ENCODE data around the gene CBX4. TPM values are rescaled to one million over a fixed set of nuclear protein-coding genes. Genes with fewer than 3 reads are reported as not detected.
A peak's percentile ranks its signal among the peaks of the same experiment; 100 is the strongest.

Gene CBX4
- total RNA-seq, 1 donor from 2014 or later: 39.6 TPM

- DNase-seq (ENCODE audit: extremely low spot score, unreplicated experiment): no peak
- Mint-ChIP-seq H3K4me1 (ENCODE audit: unreplicated experiment) (peaks cover 5% of the 10 kb centered on the region), H3K4me3 (no peak overlapping the region), H3K9me3 (no peaks in the 10 kb centered on the region), H3K36me3 (no peaks in the 10 kb centered on the region), H3K27ac (no peak overlapping the region), H3K27me3 (no peaks in the 10 kb centered on the region)
- TF ChIP-seq CTCF (conservative IDR thresholded peaks at IDR 0.05): no peak
These were observed 37.8 kb upstream of the CBX4 start for GRCh38 chr17:79877041-79877440.

- H3K27me3 Mint-ChIP-seq: no peaks in the 10 kb centered on the region
- TF ChIP-seq CTCF (conservative IDR thresholded peaks at IDR 0.05): no peak
- H3K27ac Mint-ChIP-seq: no peak overlapping the region
- peaks cover 5% of the 10 kb centered on the region for H3K4me1 Mint-ChIP-seq (ENCODE audit: unreplicated experiment)
- H3K9me3 Mint-ChIP-seq: no peaks in the 10 kb centered on the region
- no peaks in the 10 kb centered on the region for H3K36me3 Mint-ChIP-seq
- no peak overlapping the region for H3K4me3 Mint-ChIP-seq
- DNase-seq (ENCODE audit: extremely low spot score, unreplicated experiment): no peak
These were observed 36.3 kb upstream of the CBX4 start for GRCh38 chr17:79875511-79875910.

GRCh38 chr17:79874329-79874981, 35.2 kb upstream of the CBX4 start:
- Mint-ChIP-seq H3K36me3 (no peaks in the 10 kb centered on the region), H3K27me3 (no peaks in the 10 kb centered on the region), H3K4me3 (no peak overlapping the region), H3K9me3 (no peaks in the 10 kb centered on the region), H3K4me1 (ENCODE audit: unreplicated experiment) (peaks cover 5% of the 10 kb centered on the region), H3K27ac (no peak overlapping the region)
- TF ChIP-seq CTCF (conservative IDR thresholded peaks at IDR 0.05): peak; percentile 75
- no peak for DNase-seq (ENCODE audit: extremely low spot score, unreplicated experiment)

- TF ChIP-seq CTCF (conservative IDR thresholded peaks at IDR 0.05): no peak
- no peaks in the 10 kb centered on the region for H3K9me3 Mint-ChIP-seq
- H3K27me3 Mint-ChIP-seq: no peaks in the 10 kb centered on the region
- no peak overlapping the region for H3K4me3 Mint-ChIP-seq
- peaks cover 5% of the 10 kb centered on the region for H3K4me1 Mint-ChIP-seq (ENCODE audit: unreplicated experiment)
- no peaks in the 10 kb centered on the region for H3K36me3 Mint-ChIP-seq
- no peak overlapping the region for H3K27ac Mint-ChIP-seq
- DNase-seq (ENCODE audit: extremely low spot score, unreplicated experiment): no peak
These were observed 34.3 kb upstream of the CBX4 start for GRCh38 chr17:79873583-79873982.

GRCh38 chr17:79872762-79873161, 33.5 kb upstream of the CBX4 start:
- no peaks in the 10 kb centered on the region for H3K36me3 Mint-ChIP-seq
- peaks cover 5% of the 10 kb centered on the region for H3K4me1 Mint-ChIP-seq (ENCODE audit: unreplicated experiment)
- H3K27ac Mint-ChIP-seq: no peak overlapping the region
- H3K27me3 Mint-ChIP-seq: no peaks in the 10 kb centered on the region
- no peak overlapping the region for H3K4me3 Mint-ChIP-seq
- no peak for TF ChIP-seq CTCF (conservative IDR thresholded peaks at IDR 0.05)
- H3K9me3 Mint-ChIP-seq: no peaks in the 10 kb centered on the region
- DNase-seq (ENCODE audit: extremely low spot score, unreplicated experiment): no peak

- H3K27me3 Mint-ChIP-seq: no peaks in the 10 kb centered on the region
- DNase-seq (ENCODE audit: extremely low spot score, unreplicated experiment): no peak
- H3K9me3 Mint-ChIP-seq: no peaks in the 10 kb centered on the region
- no peaks in the 10 kb centered on the region for H3K36me3 Mint-ChIP-seq
- no peak for TF ChIP-seq CTCF (conservative IDR thresholded peaks at IDR 0.05)
- H3K4me1 Mint-ChIP-seq (ENCODE audit: unreplicated experiment): peaks cover 5% of the 10 kb centered on the region
- H3K27ac Mint-ChIP-seq: no peak overlapping the region
- no peak overlapping the region for H3K4me3 Mint-ChIP-seq
These were observed 31.9 kb upstream of the CBX4 start for GRCh38 chr17:79871131-79871530.

Data from type B pancreatic cell (in vitro differentiated cells).